Measurements from ENCODE around the gene OR52A5.

The OR52A5 gene

DNA sequence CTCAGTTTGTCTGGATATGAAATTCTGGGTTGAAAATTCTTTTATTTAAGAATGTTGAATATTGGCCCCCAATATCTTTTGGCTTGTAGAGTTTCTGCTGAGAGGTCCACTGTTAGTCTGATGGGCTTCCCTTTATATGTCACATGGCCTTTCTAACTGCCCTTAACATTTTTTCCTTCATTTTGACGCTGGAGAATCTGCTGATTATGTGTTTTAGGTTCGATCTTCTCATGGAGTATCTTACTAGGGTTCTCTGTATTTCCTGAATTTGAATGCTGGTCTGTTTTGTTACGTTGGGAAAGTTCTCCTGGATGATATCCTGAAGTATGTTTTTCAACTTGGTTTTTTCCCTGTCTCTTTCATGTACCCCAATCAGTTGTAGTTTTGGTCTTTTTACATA, 22.8 kb downstream of the OR52A5 start:
- DNase-seq: no peak

DNA sequence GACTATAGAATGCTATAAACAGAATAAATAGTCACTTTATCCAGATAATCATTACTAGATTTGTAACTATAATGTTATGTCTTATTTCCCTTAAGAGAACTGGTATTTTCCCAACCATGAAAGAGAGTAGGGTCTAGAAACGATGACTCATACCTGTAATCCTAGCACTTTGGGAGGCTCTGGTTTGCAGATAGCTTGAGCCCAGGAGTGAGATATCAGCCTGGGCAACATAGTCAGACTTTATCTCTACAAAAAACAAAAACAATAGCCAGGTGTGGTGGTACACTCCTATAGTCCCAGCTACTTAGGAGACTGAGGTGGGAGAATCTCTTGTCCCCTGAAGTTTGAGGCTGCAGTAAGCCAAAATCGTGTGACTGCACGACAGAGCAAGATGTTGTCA, 30.9 kb downstream of the OR52A5 start:
- no peak for DNase-seq

DNA sequence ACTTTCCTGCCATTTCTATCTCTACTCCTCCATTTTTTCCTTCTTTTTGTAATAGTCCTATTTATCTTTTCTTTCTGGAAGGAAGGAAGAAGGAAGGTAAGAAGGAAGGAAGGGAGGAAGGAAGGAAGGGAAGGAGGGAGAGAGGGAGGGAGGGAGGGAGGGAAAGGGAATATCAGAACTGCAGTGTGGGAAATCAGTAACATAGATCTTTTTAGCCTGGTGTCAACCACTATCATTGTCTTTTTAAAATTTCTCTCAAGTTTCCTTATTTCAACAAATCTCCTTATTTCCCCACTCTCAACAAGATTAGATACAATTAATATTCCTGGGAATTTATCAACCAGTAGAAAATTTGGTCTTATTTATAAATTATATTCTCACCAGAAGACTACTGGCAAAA, 35.1 kb downstream of the OR52A5 start:
- DNase-seq: no peak

GRCh38 chr11:5102246-5102645, 35.9 kb downstream of the OR52A5 start:
- no peak for DNase-seq

GRCh38 chr11:5096011-5096410, 42.1 kb downstream of the OR52A5 start:
- DNase-seq: no peak

GRCh38 chr11:5092821-5093585, 45.2 kb downstream of the OR52A5 start:
- no peak for DNase-seq

DNA sequence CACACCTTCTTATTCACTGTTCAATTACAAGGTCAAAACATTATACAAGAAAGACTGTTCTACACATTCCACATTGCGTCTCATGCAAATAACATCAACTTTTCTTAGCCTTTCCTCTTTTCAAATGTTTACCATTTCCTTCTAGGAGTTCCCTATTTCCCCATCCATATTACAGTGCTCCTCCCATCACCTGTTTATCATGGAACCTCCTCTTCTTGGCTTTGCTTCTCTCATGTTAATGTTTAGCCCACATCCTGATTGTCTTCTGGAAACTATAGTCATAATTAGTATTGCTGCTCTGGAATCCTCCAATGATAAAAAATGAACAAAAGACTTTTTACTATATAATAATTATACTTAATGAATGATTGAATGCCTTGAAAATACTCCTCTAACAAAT, 47.5 kb downstream of the OR52A5 start:
- no peak for DNase-seq

DNA sequence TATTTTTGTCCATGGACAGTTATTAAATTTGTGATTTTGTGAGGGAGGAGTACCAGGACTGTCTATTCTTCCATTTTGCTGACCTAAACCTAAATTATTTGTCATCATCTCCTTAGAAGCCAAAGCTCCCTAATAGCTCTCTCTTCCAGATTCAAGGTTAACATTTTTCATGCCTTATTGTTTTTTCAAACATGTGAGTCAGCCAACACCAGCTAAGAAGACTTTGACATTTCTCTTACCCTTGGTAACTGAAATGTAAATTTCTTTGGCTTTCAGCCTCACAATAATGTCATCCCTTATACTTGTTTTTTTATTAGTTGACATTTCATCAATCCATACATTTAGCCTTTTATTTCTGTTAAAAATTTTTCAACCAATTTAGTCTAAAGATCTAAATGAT, 49.6 kb downstream of the OR52A5 start:
- DNase-seq: no peak

DNA sequence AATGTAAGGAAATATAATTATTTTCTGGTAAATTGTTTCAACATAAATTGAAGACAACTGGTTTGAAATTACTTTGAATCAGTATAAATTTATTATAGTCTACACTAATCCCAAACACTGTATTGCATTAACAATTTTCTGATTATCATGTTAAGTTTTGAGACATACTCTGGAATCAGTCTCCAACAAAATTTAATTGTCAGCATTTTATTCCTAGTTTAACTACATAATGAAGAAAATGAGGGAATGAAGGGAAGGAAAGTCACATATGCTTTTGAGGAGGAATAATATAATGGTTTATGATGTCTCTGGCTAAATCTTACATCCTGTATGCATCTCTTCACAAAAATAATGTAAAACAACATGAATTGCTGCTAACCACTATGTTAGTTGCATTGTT, 54.6 kb downstream of the OR52A5 start:
- no peak for DNase-seq

DNA sequence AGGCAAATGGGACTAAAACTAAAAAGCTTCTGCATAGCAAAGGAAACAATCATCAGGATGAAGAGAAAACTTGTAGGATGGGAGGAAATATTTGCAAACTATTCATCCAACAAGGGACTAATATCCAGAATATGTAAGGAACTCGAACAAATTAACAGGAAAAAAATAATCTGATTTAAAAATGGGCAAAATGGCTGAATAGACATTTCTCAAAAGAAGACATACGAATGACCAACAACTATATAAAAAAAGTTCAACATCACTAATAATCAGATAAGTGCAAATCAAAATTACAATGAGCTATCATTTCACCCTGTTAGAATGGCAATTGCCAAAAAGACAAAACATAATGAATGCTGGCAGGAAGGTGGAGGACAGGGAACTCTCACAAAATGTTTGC, 56.8 kb downstream of the OR52A5 start:
- DNase-seq: no peak
